Amniotic stem cell (primary cell): Measurements from ENCODE around the gene FHIP1B.

Experiments
- DNase-seq: peaks from one replicate; lab custom pipeline; 2025; lab: John Stamatoyannopoulos, UW

The FHIP1B gene

DNA sequence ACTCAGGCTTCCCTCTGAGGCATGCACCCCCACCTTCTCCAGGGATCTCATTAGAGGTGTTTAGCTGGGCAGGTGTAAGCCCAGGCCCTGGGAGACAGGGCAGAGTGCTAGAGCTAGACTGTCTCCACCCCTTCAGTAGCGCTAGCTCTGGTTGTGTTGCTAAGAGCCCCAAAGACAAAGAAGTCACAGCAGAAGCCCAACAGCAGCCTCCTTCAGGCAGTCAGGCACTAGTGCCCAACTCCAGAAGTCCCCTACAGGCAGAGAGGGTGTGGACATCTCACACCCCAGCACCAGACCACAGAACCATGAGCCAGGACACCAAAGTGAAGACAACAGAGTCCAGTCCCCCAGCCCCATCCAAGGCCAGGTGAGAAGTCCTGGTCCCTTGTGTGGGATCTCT lies 4.5 kb upstream of the FHIP1B start, which contains the start of gene CNGA4:
Gene CNGA4, plus strand, starts transcription at position 188 of the 400 bp plus-strand sequence. Its CDS starts 118 bp downstream, at position 306.
- no peak for DNase-seq

DNA sequence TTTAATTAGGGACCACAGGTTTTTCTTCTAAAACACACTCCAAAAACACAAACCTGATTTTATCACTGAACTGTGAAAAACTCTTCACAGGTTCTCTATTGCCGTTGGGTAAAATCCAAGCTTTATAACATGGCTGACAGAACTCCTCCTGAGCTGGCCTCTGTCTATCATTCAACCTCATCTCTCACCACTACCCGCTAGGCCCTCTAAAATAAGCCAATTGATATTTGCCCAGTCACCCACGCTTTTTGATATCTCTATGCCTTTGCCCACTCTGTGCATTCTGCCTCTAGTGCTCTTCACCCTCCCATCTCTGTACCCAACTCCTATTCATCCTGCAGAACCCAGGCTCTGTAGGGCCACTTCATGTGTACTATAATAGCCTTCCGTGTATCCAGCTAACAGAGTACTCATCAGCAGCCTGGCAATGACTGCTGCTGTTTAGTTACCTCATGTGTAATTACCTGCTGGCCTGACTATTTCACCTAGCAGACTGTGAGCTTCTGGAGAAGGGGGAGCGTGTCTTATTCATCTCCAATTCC lies 3.4 kb upstream of the FHIP1B start:
- DNase-seq = no peak

DNA sequence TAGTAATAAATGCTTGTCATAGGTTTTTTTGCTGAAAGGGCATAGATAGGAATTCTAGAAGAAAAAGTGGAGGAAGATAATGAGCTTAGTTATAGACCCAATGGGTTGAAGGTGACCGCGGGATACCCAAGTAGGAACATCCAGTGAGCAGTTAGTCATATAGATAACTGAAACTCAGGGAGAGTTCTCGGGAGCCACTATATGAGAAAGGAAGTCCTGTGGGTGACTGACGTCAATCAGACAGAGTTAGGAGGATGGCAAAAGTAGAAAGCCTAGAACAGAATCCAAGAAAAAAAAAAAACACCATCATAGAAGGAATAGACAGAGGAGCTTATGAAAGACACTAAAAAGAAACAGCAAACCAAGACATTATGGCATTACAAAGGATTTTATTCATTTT lies 2.8 kb upstream of the FHIP1B start:
- no peak for DNase-seq

DNA sequence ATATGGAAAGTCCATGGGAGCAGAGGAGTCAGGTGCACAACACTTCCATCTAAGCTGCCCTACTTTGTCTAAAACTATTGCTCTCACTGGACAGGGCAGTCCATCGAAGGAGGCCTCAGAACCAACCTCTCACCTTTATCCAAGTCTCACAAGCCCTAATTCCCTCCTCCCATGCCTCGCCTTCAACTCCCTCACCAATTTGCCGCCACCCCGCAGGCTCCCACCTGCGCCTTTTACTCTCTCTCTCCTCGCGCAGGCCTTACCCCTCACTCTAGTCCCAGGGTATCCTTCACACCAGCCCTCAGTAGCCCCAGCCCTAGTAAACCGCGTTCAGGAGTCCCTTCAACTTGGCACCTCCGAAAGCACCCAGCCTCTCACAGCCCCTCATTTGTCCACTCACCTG lies 451 bp downstream of the FHIP1B start:
- no peak for DNase-seq

DNA sequence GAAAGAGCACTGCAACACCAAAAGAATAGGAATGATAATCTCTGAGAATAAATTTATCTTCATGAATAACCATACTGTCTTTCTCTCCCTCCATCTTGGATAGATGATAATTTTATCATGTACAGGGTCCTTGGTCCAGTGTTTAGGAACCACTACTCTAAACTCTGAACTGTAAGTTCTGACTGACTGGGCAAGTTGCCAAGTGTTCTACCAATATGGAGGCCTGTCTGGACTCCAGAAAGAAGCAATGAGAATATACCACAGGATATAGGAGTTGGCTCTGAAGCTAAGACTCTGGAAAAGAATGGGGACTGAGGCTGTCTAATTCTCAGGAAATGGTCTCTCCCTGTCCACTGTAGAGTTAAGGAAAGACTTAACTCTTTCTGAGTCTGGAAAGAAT lies 1.5 kb downstream of the FHIP1B start:
- no peak for DNase-seq

- DNase-seq = no peak
These were observed 4.5 kb downstream of the FHIP1B start for GRCh38 chr11:6229911-6230310.

DNA sequence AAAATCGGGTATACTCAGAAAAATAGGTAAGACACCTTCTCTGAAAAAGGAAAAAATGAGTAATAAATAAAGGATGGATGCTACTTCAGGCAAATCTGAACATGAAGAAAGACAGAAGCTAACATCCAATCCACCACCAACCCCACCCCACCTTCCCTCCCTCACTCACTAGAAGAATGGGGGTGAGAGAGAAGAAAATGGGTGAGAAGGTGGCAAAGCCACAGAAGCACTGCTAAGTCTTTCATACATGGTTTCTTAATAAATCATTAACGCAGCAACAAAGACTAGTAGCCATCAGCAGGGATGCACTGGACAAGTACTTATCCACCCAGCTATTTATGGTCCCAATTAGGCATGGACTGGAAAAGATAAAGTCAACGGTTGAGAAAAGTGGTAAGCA lies 5.9 kb downstream of the FHIP1B start:
- DNase-seq = no peak

GRCh38 chr11:6225896-6226295 lies 8.5 kb downstream of the FHIP1B start:
- DNase-seq = no peak

DNA sequence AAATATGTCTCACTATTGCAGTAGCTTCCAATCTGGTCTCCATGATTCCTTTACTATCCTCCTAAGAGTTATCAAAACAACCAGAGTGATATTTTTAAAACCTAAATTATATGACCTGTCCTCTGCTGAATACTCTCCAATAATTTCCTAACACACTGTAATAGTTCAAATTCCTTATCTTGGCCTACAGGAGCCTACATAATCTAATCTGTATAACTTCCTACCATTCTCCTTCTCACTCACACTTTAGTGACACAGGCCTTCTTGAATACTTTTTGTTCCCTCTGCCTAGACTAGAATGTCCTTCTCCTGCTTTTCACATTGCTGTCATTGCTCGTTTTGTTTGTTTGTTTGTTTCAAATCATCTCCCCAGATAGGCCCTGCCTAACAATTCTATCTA lies 9.4 kb downstream of the FHIP1B start:
- DNase-seq = no peak

- no peak for DNase-seq
These were observed 10.0 kb downstream of the FHIP1B start for GRCh38 chr11:6224421-6224820.

DNA sequence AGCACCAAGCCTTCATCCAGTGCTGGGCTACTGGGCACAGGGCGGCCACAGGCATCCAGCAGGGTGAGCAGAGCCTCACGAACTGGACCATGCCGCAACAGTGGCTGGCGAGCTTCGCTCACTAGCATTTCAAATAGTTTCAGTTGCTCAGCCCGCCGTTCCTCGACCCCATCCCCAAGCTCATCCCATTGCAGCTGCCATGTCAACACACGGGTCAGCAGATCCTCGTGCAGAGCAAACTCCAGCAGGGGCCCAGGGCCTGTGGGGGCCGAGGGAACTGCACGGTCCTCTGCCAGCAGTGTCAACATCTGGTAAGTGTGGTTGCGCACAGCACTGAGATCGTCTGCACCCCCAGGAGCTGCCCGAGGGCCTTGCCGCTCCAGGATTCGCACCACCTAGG lies 10.6 kb downstream of the FHIP1B start:
- DNase-seq = no peak

- DNase-seq = peak; percentile 81
These were observed 15.1 kb downstream of the FHIP1B start for GRCh38 chr11:6219359-6219758.

GRCh38 chr11:6217722-6218121 lies 16.7 kb downstream of the FHIP1B start:
- no peak for DNase-seq

DNA sequence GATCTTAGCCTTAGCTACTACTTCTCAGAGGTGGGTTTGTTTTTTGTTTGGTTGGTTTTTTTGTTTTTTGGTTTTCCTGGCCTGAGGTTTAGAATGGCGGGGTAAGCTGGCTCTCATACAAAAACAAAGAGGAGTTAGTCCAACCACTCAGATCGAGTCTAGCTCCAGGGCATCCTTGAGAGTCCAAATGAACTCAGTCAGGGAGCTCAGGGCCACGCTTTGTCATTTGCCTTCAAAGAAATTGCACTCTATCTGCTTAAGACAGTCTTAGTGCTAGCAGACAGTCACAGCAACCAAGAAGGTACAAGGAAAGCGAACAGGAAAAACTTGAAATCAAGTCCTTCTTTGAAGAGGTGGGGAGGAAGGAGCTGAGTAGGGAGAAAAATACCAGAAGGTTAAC lies 17.9 kb downstream of the FHIP1B start:
- DNase-seq = no peak

GRCh38 chr11:6214530-6214929 lies 19.9 kb downstream of the FHIP1B start:
- no peak for DNase-seq

DNA sequence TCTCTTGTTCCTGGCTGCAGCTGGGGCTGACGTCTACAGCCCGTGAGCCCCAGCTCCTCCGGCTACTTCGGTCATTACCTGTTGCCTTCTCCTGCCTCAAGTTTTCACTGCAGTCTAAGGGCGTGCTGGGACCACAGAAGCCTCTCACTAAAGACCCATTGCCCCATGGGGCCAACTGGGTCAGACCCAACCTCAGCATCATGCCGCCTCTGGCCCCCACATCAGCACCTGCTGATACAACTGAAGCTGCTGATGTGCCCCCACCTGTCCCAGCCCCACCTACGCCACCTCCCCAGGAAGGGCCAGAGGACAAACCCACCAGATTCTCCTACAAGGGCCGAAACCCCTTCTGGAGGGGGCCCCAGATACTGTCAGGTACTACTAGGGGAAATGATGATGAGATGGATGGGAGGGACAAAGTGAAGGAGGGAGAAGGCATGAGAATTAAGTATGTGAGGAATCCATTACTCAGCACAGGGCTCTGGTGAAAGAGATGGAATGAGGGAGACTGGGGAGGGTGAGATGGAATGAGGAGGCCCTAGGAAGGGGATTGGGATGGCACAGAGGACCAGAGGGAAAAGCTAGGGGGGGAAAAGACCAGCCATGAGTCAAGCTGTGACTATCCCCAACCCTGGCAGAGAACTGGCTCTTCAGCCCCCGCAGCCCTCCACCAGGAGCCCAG lies 24.0 kb downstream of the FHIP1B start:
- DNase-seq = no peak

GRCh38 chr11:6209801-6210200 lies 24.6 kb downstream of the FHIP1B start:
- no peak for DNase-seq

DNA sequence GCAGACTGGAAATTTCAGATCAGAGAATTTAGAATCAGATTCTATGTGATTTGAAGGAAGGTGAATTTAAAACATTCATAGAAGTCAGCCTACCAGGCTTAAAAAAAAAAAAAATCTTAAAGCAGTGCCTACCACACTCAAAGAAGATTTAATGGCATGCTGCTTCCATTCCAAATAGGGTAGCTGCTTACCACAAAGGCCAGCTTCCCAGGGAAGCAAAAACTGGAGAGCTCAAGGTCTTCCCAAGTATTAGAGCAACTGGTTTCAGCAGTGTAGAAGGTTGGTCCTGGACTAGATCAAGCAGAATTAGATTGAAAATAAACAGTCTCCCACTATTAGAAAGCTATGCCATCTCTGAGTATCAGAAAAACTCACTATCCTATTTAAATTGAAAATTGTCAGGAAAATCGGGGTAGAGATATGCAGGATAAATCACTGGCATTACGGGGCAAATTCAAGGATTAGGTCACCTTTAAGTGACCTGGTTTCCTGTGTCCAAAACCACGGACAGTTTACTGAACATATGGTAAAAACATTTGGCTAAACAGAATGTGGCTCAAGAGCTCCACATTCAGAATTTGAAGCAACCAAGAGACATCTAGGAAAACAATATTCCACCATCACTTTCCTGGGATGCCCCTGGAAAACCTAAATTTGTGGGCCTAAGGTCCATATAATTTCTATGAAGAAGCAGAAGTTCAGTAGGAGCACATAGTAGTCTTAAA lies 27.8 kb downstream of the FHIP1B start:
- DNase-seq = no peak

DNA sequence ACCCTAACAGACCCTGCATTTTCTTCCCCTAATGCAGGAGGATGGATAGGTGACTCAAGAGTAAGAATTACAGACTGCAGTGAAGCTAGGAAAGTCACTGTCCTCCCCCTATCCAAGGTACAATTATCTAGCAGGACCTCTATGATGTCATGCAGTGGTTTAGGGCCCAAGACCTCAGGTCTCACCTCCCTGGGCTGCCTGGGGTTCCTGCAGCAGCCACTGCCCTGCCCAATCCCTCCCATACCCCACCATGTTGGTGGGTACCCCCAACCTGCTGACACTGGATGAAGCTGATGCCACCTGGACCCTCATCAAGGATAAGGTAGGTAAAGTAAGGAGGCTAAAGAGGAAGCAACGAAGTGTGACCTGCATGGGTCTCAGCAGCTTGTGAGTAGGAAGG lies 29.1 kb downstream of the FHIP1B start, which contains the start of gene C11orf42:
Gene C11orf42, plus strand, starts transcription at position 192 of the 400 bp plus-strand sequence. Its CDS starts 59 bp downstream, at position 251.
- no peak for DNase-seq

- DNase-seq = no peak
These were observed 29.7 kb downstream of the FHIP1B start for GRCh38 chr11:6204706-6205105.

DNA sequence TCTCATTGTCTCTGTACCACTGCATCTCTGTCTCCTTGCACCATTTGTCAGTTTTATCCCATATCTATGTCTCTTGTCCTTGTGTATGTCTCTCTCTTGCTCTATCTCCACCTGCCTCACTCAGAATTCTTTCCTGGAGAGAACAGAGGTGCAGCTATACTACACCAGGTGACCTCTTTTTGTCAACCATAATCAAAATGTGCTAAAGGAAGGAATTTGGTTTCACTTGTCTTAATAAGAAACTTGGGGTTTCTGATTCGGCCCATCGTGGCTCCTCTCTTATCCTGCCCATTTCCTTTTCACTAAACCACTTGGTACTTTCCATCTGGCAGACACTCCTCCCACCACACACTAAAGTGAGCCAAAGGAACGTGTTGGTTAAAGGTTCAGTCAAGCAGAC lies 31.1 kb downstream of the FHIP1B start:
- DNase-seq = no peak

GRCh38 chr11:6202041-6202440 lies 32.4 kb downstream of the FHIP1B start:
- no peak for DNase-seq

DNA sequence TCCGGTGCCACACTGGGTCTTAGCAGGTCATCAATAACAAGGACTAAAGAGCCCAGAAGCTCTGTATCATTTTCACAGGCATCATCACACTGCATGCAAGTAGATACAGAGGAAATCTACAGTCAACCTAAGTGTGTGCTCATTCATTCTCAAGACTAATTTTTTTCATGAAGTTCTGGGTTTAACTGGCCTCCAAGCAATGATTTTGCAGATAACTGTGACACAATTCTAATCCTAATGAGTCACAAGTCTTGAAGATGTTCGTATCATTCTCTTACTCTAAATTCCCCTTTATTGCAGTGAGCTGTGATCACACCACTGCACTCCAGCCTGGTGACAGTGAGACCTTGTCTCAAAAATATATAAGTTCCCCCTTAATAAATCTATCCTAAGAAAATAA lies 33.0 kb downstream of the FHIP1B start:
- no peak for DNase-seq
